HepG2 (cell line): Measurements from ENCODE around the gene STK24. TPM values are rescaled to one million over a fixed set of nuclear protein-coding genes. Genes with fewer than 3 reads are reported as not detected.

Experiments
- ATAC-seq: fragments of 200-7000 bp; cut with Tn5 transposase; 3 replicates; pipeline ENCODE4 v1.9.1; 2020; ENCODE audit warnings: mild to moderate bottlenecking, moderate library complexity
- BruUV-seq: library from RNA; stranded (reverse); fragments of 400-500 nt; replicated peaks from 2 replicates; lab custom pipeline; 2021; lab: Mats Ljungman, UMichigan
- CTCF ChIA-PET: fragments of 300-600 bp; formaldehyde crosslinking; extraction: SDS; loops from one replicate; lab custom pipeline; 2021; ENCODE audit warnings: low total read pairs, inconsistent platforms, low intra/inter-chr PET ratio; lab: Yijun Ruan, JAX
- POLR2A ChIA-PET: fragments of 350-600 bp; sonication (Branson Sonifier 250); formaldehyde crosslinking; loops from one replicate; lab custom pipeline; 2020; ENCODE audit warnings: antibody characterized with exemption, inconsistent platforms; lab: Yijun Ruan, JAX
- DNase-seq: peaks from one replicate; pipeline ENCODE4 v3.0.0-alpha.2; 2015; ENCODE audit warnings: low spot score
- FAIRE-seq: peaks from 3 replicates; lab custom pipeline; 2011; peaks lifted over from hg19 to GRCh38; lab: Jason Lieb, UNC
- H2AFZ ChIP-seq: one replicate; pipeline ENCODE4 v1.6.1; 2011; ENCODE audit warnings: low read length, inconsistent platforms
- H3K27ac ChIP-seq: fragments of 300-600 bp; 3 replicates; pipeline ENCODE4 v1.8.0; 2011; ENCODE audit warnings: mixed run types, mild to moderate bottlenecking, mixed read lengths, low read length, inconsistent platforms; ENCODE audit not compliant: insufficient read depth; ENCODE audit errors: extremely low read length
- H3K27me3 ChIP-seq, 2 experiments: fragments of 200-600 bp in 1 of 2; 2 replicates in 1 of 2; 3 replicates in 1 of 2; pipeline versions ENCODE4 v1.6.0 to v1.8.0; 2011; ENCODE audit warnings: low read length in 2 of 2, mild to moderate bottlenecking in 2 of 2, moderate library complexity in 2 of 2, inconsistent platforms in 1 of 2; ENCODE audit not compliant: insufficient read depth in 2 of 2, control insufficient read depth in 1 of 2
- H3K36me3 ChIP-seq, 2 experiments: fragments of 200-600 bp in 1 of 2; replicated peaks in 1 of 2; 2 replicates in 1 of 2; 3 replicates in 1 of 2; pipeline versions ENCODE4 v1.5.1 to v1.8.0; 2011; ENCODE audit warnings: low read length in 2 of 2, inconsistent platforms in 1 of 2; ENCODE audit not compliant: insufficient read depth in 2 of 2, control insufficient read depth in 1 of 2
- H3K4me1 ChIP-seq: 2 replicates; pipeline ENCODE4 v1.5.1; 2012; ENCODE audit warnings: low read length, inconsistent platforms; ENCODE audit not compliant: insufficient read depth
- H3K4me2 ChIP-seq: 2 replicates; pipeline ENCODE4 v1.6.0; 2011; ENCODE audit warnings: low read depth, low read length, inconsistent platforms
- H3K4me3 ChIP-seq, 3 experiments: fragments of 200-600 bp in 1 of 3; sonication (generic), shearing (Covaris generic) in 1 of 3; replicated peaks in 1 of 3; 2 replicates each; pipeline ENCODE4 v1.5.1; 2011 to 2016; ENCODE audit warnings: low read length in 3 of 3, inconsistent platforms in 2 of 3, low read depth in 2 of 3, mild to moderate bottlenecking in 2 of 3, control low read depth in 1 of 3, mixed read lengths in 1 of 3; ENCODE audit not compliant: insufficient read depth in 1 of 3
- H3K79me2 ChIP-seq: one replicate; pipeline ENCODE4 v1.6.1; 2011; ENCODE audit warnings: low read length, inconsistent platforms; ENCODE audit not compliant: insufficient read depth
- H3K9ac ChIP-seq: 2 replicates; pipeline ENCODE4 v1.6.0; 2011; ENCODE audit warnings: mild to moderate bottlenecking, low read depth, low read length, inconsistent platforms; ENCODE audit not compliant: insufficient read depth
- H3K9me3 ChIP-seq: 2 replicates; pipeline ENCODE4 v1.5.1; 2012; ENCODE audit warnings: mild to moderate bottlenecking, low read length
- H4K20me1 ChIP-seq: 2 replicates; pipeline ENCODE4 v1.6.0; 2011; ENCODE audit warnings: inconsistent platforms, mild to moderate bottlenecking, low read length, moderate library complexity; ENCODE audit not compliant: insufficient read depth
- AFF4 ChIP-seq: sonication (generic); formaldehyde crosslinking; IDR thresholded peaks from 2 replicates; pipeline ENCODE4 v1.4.0; 2020; ENCODE audit warnings: missing genetic modification reagents
- BCL3 ChIP-seq: sonication (generic); formaldehyde crosslinking; IDR thresholded peaks from 2 replicates; pipeline ENCODE4 v1.5.1; 2020; ENCODE audit warnings: mild to moderate bottlenecking, missing genetic modification reagents, moderate library complexity
- ERF ChIP-seq: IDR thresholded peaks from 2 replicates; pipeline ENCODE4 v1.6.1; 2018; ENCODE audit warnings: missing biosample characterization, missing genetic modification reagents
- FOSL2 ChIP-seq: sonication (generic); formaldehyde crosslinking; IDR thresholded peaks from 2 replicates; pipeline ENCODE4 v1.4.0; 2020; ENCODE audit warnings: missing genetic modification reagents
- HNF1B ChIP-seq: sonication (generic); formaldehyde crosslinking; IDR thresholded peaks from 2 replicates; pipeline ENCODE4 v1.5.1; 2020; ENCODE audit warnings: mild to moderate bottlenecking, moderate library complexity, missing genetic modification reagents
- SMAD3 ChIP-seq: sonication (generic); formaldehyde crosslinking; IDR thresholded peaks from 2 replicates; pipeline ENCODE4 v1.4.0; 2020; ENCODE audit warnings: missing genetic modification reagents
- SRF ChIP-seq: IDR thresholded peaks from 2 replicates; pipeline ENCODE4 v1.6.1; 2011; ENCODE audit warnings: mild to moderate bottlenecking, low read depth, low read length, moderate library complexity
- ZNF275 ChIP-seq: sonication (generic); formaldehyde crosslinking; IDR thresholded peaks from 2 replicates; pipeline ENCODE4 v1.8.0; 2022; ENCODE audit warnings: missing genetic modification reagents, mild to moderate bottlenecking, inconsistent platforms, borderline replicate concordance
- ZNF280B ChIP-seq: sonication (generic); formaldehyde crosslinking; IDR thresholded peaks from 2 replicates; pipeline ENCODE4 v1.5.0; 2020; ENCODE audit warnings: missing genetic modification reagents, mild to moderate bottlenecking, borderline replicate concordance
- ZNF326 ChIP-seq: sonication (generic); formaldehyde crosslinking; IDR thresholded peaks from 2 replicates; pipeline ENCODE4 v1.4.0; 2020; ENCODE audit warnings: missing genetic modification reagents, borderline replicate concordance
- ZNF33A ChIP-seq: sonication (generic); formaldehyde crosslinking; IDR thresholded peaks from 2 replicates; pipeline ENCODE4 v1.5.1; 2020; ENCODE audit warnings: missing genetic modification reagents, mild to moderate bottlenecking, moderate library complexity, borderline replicate concordance
- WGBS: methylation state at CpG from one replicate; pipeline ENCODE4 v1.1.6; 2017; ENCODE audit warnings: low lambda C conversion rate; 5-methylcytosine and 5-hydroxymethylcytosine counted together
- in situ Hi-C: cut with HindIII; loops from 2 replicates; pipeline ENCODE4 v1.10.0; 2017; ENCODE audit warnings: low pct_unique_long_range_greater_than_20kb; ENCODE audit not compliant: extremely low pct_ligation_motif_present
- intact Hi-C: fragments of 100-400 bp; cut with micrococcal nuclease; formaldehyde crosslinking; loops from one replicate; pipeline ENCODE4 v1.10.0; 2022; ENCODE audit not compliant: unreplicated experiment
- polyA plus RNA-seq, 8 experiments: library from polyadenylated mRNA; depleted of rRNA in 3 of 8; stranded (reverse) in 7 of 8; unstranded in 1 of 8; fragments of >200 nt; fragmentation: Illumina TruSeq in 4 of 8; extraction: Trizol in 4 of 8; gene quantifications; 2 replicates each; pipeline versions ENCODE4 v1.2.1 to v1.2.3, GENCODE V29; 2011 to 2016; ENCODE audit warnings: low read depth in 4 of 8, missing spikeins in 1 of 8, mixed read lengths in 1 of 8; ENCODE audit not compliant: insufficient read depth in 1 of 8
- total RNA-seq, 5 experiments: library from RNA; depleted of rRNA; stranded (reverse); fragments of >200 nt; fragmentation: Illumina TruSeq; extraction: Trizol; gene quantifications; 2 replicates each; pipeline ENCODE4 v1.2.3, GENCODE V29; 2016; ENCODE audit warnings: low read depth in 1 of 5

The STK24 gene
- total and polyA plus RNA-seq, 2 of the 13 experiments (the other 11 are each of a cell fraction or from before 2014, with no cell fraction given) = 51.3 to 73.0 TPM

- Histone ChIP-seq H3K27ac (no peak overlapping the region), H3K36me3 (no peaks in the 10 kb centered on the region), H2AFZ (no peak overlapping the region), H4K20me1 (no peaks in the 10 kb centered on the region)
- BruUV-seq = no TSS peak
- WGBS = 36% methylated on average over 6 of the region's 6 CpGs
- ATAC-seq = no peak
- POLR2A ChIA-PET = no interaction called here
- TF ChIP-seq ERF (CRISPR knock-in tag) = no peak
- no peak for TF ChIP-seq AFF4 (CRISPR knock-in tag)
- TF ChIP-seq ZNF33A (CRISPR knock-in tag) = no peak
- no peak for TF ChIP-seq ZNF280B (CRISPR knock-in tag)
- no peak for TF ChIP-seq SMAD3
- TF ChIP-seq BCL3 (CRISPR knock-in tag) = no peak
- no peak for TF ChIP-seq HNF1B (CRISPR knock-in tag)
- no peak for TF ChIP-seq FOSL2 (CRISPR knock-in tag)
- no peak for TF ChIP-seq SRF
- no peak for TF ChIP-seq ZNF326 (CRISPR knock-in tag)
- TF ChIP-seq ZNF275 (CRISPR knock-in tag) = no peak
- TF ChIP-seq, all 625 proteins: peak for 0
- Histone ChIP-seq H3K4me3 (no peak overlapping the region), H3K4me1 (peaks cover 14% of the 10 kb centered on the region), H3K4me2 (no peak overlapping the region), H3K9ac (no peak overlapping the region), H3K79me2 (no peaks in the 10 kb centered on the region), H3K27me3 (no peaks in the 10 kb centered on the region), H3K9me3 (no peaks in the 10 kb centered on the region)
- intact Hi-C loops = no loop called here
- DNase-seq (no peak), FAIRE-seq (no peak)
- in situ Hi-C loops = no loop called here
- CTCF ChIA-PET = no interaction called here
Observed at GRCh38 chr13:98622931-98623331, 46.0 kb upstream of the STK24 start.
